ENCODE measurements around the gene MYO1F. TPM values are rescaled to one million over a fixed set of nuclear protein-coding genes. Genes with fewer than 3 reads are reported as not detected.

The MYO1F gene
- total RNA-seq, 1 experiment from 2014 or later: 0.37 TPM

- Histone ChIP-seq H3K27ac (no peak overlapping the region), H3K4me3 (no peak overlapping the region), H3K36me3 (no peaks in the 10 kb centered on the region), H3K27me3 (replicated peaks) (no peaks in the 10 kb centered on the region), H3K9me3 (replicated peaks) (no peaks in the 10 kb centered on the region), H3K4me1 (replicated peaks) (no peaks in the 10 kb centered on the region)
- DNase-seq (ENCODE audit: low read depth in 1 of 2, low spot score in 2 of 2): no peak
Observed at GRCh38 chr19:8499048-8499833, 78.0 kb downstream of the MYO1F start.

GRCh38 chr19:8498295-8498694 lies 78.9 kb downstream of the MYO1F start:
- H3K27me3 ChIP-seq (replicated peaks): no peaks in the 10 kb centered on the region
- DNase-seq (ENCODE audit: low read depth in 1 of 2, low spot score in 2 of 2): no peak
- no peaks in the 10 kb centered on the region for H3K36me3 ChIP-seq
- H3K4me1 ChIP-seq (replicated peaks): no peaks in the 10 kb centered on the region
- H3K9me3 ChIP-seq (replicated peaks): no peaks in the 10 kb centered on the region
- H3K4me3 ChIP-seq: no peak overlapping the region
- H3K27ac ChIP-seq: no peak overlapping the region

GRCh38 chr19:8494158-8494557 lies 83.1 kb downstream of the MYO1F start:
- H3K36me3 ChIP-seq: peaks cover 7% of the 10 kb centered on the region
- DNase-seq (ENCODE audit: low read depth in 1 of 2, low spot score in 2 of 2): no peak
- no peaks in the 10 kb centered on the region for H3K27me3 ChIP-seq (replicated peaks)
- H3K27ac ChIP-seq: no peak overlapping the region
- H3K9me3 ChIP-seq (replicated peaks): no peaks in the 10 kb centered on the region
- H3K4me3 ChIP-seq: no peak overlapping the region
- H3K4me1 ChIP-seq (replicated peaks): no peaks in the 10 kb centered on the region

- H3K4me3 ChIP-seq: no peak overlapping the region
- DNase-seq (ENCODE audit: low read depth in 1 of 2, low spot score in 2 of 2): no peak
- peaks cover 33% of the 10 kb centered on the region for H3K36me3 ChIP-seq
- H3K27me3 ChIP-seq (replicated peaks): no peaks in the 10 kb centered on the region
- no peaks in the 10 kb centered on the region for H3K4me1 ChIP-seq (replicated peaks)
- no peaks in the 10 kb centered on the region for H3K9me3 ChIP-seq (replicated peaks)
- H3K27ac ChIP-seq: no peak overlapping the region
Observed at GRCh38 chr19:8491574-8491973, 85.7 kb downstream of the MYO1F start.

- Histone ChIP-seq H3K4me3 (no peak overlapping the region), H3K36me3 (peaks cover 40% of the 10 kb centered on the region), H3K9me3 (replicated peaks) (no peaks in the 10 kb centered on the region), H3K27me3 (replicated peaks) (no peaks in the 10 kb centered on the region), H3K27ac (no peak overlapping the region), H3K4me1 (replicated peaks) (no peaks in the 10 kb centered on the region)
- DNase-seq (ENCODE audit: low read depth in 1 of 2, low spot score in 2 of 2): no peak
Observed at GRCh38 chr19:8490873-8491272, 86.4 kb downstream of the MYO1F start.

GRCh38 chr19:8490395-8490760 lies 86.9 kb downstream of the MYO1F start:
- Histone ChIP-seq H3K36me3 (peaks cover 45% of the 10 kb centered on the region), H3K9me3 (replicated peaks) (no peaks in the 10 kb centered on the region), H3K27ac (no peak overlapping the region), H3K4me1 (replicated peaks) (no peaks in the 10 kb centered on the region), H3K4me3 (no peak overlapping the region), H3K27me3 (replicated peaks) (no peaks in the 10 kb centered on the region)
- DNase-seq (ENCODE audit: low read depth in 1 of 2, low spot score in 2 of 2): no peak

GRCh38 chr19:8489561-8490394 lies 87.5 kb downstream of the MYO1F start:
- Histone ChIP-seq H3K36me3 (peaks cover 51% of the 10 kb centered on the region), H3K4me1 (replicated peaks) (no peaks in the 10 kb centered on the region), H3K4me3 (no peak overlapping the region), H3K9me3 (replicated peaks) (no peaks in the 10 kb centered on the region), H3K27me3 (replicated peaks) (no peaks in the 10 kb centered on the region), H3K27ac (no peak overlapping the region)
- DNase-seq (ENCODE audit: low read depth in 1 of 2, low spot score in 2 of 2): no peak

- Histone ChIP-seq H3K4me3 (no peak overlapping the region), H3K36me3 (peaks cover 65% of the 10 kb centered on the region), H3K9me3 (replicated peaks) (no peaks in the 10 kb centered on the region), H3K27ac (no peak overlapping the region), H3K27me3 (replicated peaks) (no peaks in the 10 kb centered on the region), H3K4me1 (replicated peaks) (no peaks in the 10 kb centered on the region)
- no peak for DNase-seq (ENCODE audit: low read depth in 1 of 2, low spot score in 2 of 2)
Observed at GRCh38 chr19:8488365-8488764, 88.9 kb downstream of the MYO1F start.

GRCh38 chr19:8487137-8487851 lies 89.9 kb downstream of the MYO1F start:
- Histone ChIP-seq H3K9me3 (replicated peaks) (no peaks in the 10 kb centered on the region), H3K4me1 (replicated peaks) (no peaks in the 10 kb centered on the region), H3K36me3 (peaks cover 75% of the 10 kb centered on the region), H3K27me3 (replicated peaks) (no peaks in the 10 kb centered on the region), H3K4me3 (no peak overlapping the region), H3K27ac (no peak overlapping the region)
- DNase-seq (ENCODE audit: low read depth in 1 of 2, low spot score in 2 of 2): no peak

GRCh38 chr19:8486661-8487136 lies 90.5 kb downstream of the MYO1F start:
- Histone ChIP-seq H3K27ac (no peak overlapping the region), H3K27me3 (replicated peaks) (no peaks in the 10 kb centered on the region), H3K9me3 (replicated peaks) (no peaks in the 10 kb centered on the region), H3K4me3 (no peak overlapping the region), H3K36me3 (peaks cover 80% of the 10 kb centered on the region), H3K4me1 (replicated peaks) (no peaks in the 10 kb centered on the region)
- no peak for DNase-seq (ENCODE audit: low read depth in 1 of 2, low spot score in 2 of 2)

- Histone ChIP-seq H3K36me3 (peaks cover 89% of the 10 kb centered on the region), H3K4me3 (no peak overlapping the region), H3K27me3 (replicated peaks) (no peaks in the 10 kb centered on the region), H3K27ac (no peak overlapping the region), H3K4me1 (replicated peaks) (no peaks in the 10 kb centered on the region), H3K9me3 (replicated peaks) (no peaks in the 10 kb centered on the region)
- no peak for DNase-seq (ENCODE audit: low read depth in 1 of 2, low spot score in 2 of 2)
Observed at GRCh38 chr19:8485561-8486371, 91.5 kb downstream of the MYO1F start.

- Histone ChIP-seq H3K4me3 (no peak overlapping the region), H3K4me1 (replicated peaks) (no peaks in the 10 kb centered on the region), H3K36me3 (peaks cover 89% of the 10 kb centered on the region), H3K27me3 (replicated peaks) (no peaks in the 10 kb centered on the region), H3K27ac (no peak overlapping the region), H3K9me3 (replicated peaks) (no peaks in the 10 kb centered on the region)
- no peak for DNase-seq (ENCODE audit: low read depth in 1 of 2, low spot score in 2 of 2)
Observed at GRCh38 chr19:8484331-8484894, 92.8 kb downstream of the MYO1F start.

- H3K27ac ChIP-seq: no peak overlapping the region
- H3K27me3 ChIP-seq (replicated peaks): no peaks in the 10 kb centered on the region
- no peak for DNase-seq (ENCODE audit: low read depth in 1 of 2, low spot score in 2 of 2)
- peaks cover 90% of the 10 kb centered on the region for H3K36me3 ChIP-seq
- no peaks in the 10 kb centered on the region for H3K4me1 ChIP-seq (replicated peaks)
- no peaks in the 10 kb centered on the region for H3K9me3 ChIP-seq (replicated peaks)
- H3K4me3 ChIP-seq: no peak overlapping the region
Observed at GRCh38 chr19:8483165-8483564, 94.1 kb downstream of the MYO1F start.

Data from SJSA1 (cell line).